OCI-M2 (cell line): ENCODE measurements around the gene TDP1.
"Not testable (repeated sequence)": the region's sequence is repeated elsewhere in the genome, so short reads cannot be mapped to it uniquely, and the experiment has no call there.

Source experiments
- DNase-seq: peaks from one replicate; lab custom pipeline; 2025; ENCODE audit not compliant: unreplicated experiment; lab: John Stamatoyannopoulos, UW

The TDP1 gene

GRCh38 chr14:89988787-89989186, 33.1 kb downstream of the TDP1 start:
- no peak for DNase-seq

GRCh38 chr14:89990218-89990617, 34.5 kb downstream of the TDP1 start:
- no peak for DNase-seq

- no peak for DNase-seq
Observed at GRCh38 chr14:89990623-89991275, 35.0 kb downstream of the TDP1 start.

GRCh38 chr14:89992273-89992672, 36.5 kb downstream of the TDP1 start:
- no peak for DNase-seq

DNA sequence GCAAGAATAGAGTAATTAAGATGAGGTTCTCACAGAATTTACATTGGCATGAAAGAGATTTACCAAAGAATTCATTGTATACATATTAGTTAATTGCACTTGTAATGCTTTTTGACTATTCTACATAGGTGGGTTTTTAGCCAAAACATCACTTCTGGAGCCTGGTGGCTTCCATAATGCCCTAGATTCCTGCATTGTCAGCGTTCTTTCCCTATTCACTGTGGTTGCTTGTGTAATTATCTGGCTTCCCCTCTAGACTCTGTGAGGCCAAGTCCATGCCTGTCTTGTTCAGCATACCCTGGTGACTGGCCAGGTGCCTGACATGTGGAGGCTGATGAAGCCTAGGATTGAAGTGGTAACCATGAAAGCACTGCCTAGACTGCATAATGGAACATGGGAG, 41.2 kb downstream of the TDP1 start:
- no peak for DNase-seq

- DNase-seq: no peak
Observed at GRCh38 chr14:90000935-90001334, 45.2 kb downstream of the TDP1 start.

GRCh38 chr14:90003526-90004307, 48.0 kb downstream of the TDP1 start:
- no peak for DNase-seq

GRCh38 chr14:90005441-90005840, 49.7 kb downstream of the TDP1 start:
- DNase-seq: no peak

DNA sequence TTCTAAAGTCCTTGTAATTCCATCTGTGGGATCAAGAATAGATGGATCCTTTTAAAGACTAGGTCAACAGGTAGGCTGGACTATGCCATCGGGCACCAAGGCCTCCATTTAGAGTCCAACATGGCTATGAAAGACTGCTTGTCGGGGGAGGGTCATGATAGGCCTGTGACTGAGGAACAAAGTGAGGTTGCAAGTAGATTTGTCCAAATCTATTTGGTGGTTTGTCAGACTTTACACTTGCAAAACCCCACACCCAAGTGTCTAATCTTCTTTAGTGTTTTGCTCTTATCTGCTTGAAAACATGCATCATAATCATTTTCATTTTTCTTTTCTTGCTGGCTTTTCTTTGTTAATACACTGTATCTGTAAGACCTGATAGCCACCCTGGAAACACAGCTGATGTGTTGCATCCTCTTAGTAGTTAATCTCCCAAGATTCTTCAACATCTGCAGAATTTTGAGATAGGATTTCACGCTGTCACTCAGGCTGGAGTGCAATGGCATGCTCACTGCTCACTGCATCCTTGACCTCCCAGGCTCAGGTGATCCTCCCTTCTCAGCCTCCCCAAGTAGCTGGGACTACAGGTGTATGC, 50.3 kb downstream of the TDP1 start:
- DNase-seq: no peak

GRCh38 chr14:90017371-90017770, 61.6 kb downstream of the TDP1 start:
- no peak for DNase-seq

GRCh38 chr14:90019824-90020523, 64.2 kb downstream of the TDP1 start:
- no peak for DNase-seq

- DNase-seq: no peak
Observed at GRCh38 chr14:90023176-90023896, 67.6 kb downstream of the TDP1 start.

GRCh38 chr14:90024910-90025309, 69.2 kb downstream of the TDP1 start:
- no peak for DNase-seq

GRCh38 chr14:90026608-90027007, 70.9 kb downstream of the TDP1 start:
- not testable (repeated sequence) for DNase-seq

DNA sequence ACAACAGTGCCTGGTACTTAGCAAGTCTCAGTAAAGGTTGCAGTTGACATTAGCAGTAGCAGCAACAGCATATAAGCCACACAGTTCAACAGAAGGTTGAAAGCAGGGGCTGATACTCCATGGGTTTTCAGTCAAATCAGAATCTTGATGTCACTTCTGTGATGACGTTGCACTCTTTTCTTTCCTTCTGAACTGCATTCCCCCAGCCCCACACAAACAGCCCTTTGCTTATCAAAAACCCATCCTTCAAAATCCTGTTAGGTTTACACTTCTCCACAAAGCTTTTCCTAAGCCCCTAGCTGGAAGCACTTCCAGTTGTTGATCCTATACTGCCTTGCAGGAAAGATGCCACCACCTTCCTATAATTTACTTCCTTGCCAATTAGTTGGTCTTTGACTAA, 72.1 kb downstream of the TDP1 start:
- no peak for DNase-seq

DNA sequence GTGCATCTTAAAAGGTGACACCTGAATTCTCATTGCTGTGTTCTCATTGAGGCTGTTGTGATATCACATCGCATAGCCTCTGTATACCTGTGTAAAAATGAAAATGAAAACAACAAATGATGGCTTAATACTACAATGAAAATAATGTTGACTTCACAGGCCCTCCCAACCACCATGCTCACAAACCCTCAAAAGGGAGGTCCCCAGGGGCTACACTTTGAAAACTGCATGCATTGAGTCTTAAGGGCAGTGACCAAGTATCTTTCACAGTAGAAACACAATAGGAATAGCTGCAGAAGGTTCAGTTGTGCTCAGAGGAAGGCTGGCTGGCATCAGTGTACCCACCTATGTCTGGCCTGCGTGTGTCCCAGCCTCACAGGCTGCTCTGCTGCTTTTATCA, 78.4 kb downstream of the TDP1 start:
- DNase-seq: no peak

DNA sequence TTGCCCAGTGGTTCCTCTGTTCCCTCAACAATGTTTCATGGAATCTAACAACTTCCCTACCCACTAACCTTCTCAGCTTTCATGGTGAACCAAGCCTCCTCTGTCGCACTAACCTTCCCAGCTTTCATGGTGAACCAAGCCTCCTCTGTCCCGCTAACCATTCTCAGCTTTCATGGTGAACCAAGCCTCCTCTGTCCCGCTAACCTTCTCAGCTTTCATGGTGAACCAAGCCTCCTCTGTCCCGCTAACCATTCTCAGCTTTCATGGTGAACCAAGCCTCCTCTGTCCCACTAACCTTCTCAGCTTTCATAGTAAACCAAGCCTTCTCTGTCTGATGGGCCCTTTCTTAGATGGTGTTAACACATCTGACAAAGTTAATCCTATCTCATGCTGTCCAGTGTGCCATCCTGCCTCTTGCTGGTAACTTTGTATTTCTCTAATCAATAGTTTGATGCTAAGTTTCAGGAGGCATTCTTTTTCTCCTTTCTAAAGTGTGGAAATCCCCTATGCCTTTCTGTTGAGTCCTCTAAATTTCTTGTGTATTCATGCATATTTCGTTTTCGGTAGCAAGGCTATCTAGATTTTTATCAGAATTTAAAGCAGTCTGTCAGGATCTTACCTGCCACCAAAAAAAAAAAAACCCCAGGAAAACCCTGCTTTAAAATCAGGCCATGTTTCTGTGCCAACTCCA, 79.3 kb downstream of the TDP1 start:
- DNase-seq: no peak

- DNase-seq: no peak
Observed at GRCh38 chr14:90039253-90040010, 83.7 kb downstream of the TDP1 start.

GRCh38 chr14:90040411-90040810, 84.7 kb downstream of the TDP1 start:
- DNase-seq: no peak
